Hepatocyte (in vitro differentiated cells): Measurements from ENCODE around the gene GHR. TPM values are rescaled to one million over a fixed set of nuclear protein-coding genes. Genes with fewer than 3 reads are reported as not detected.
A peak's percentile ranks its signal among the peaks of the same experiment; 100 is the strongest.

Source experiments
- DNase-seq: peaks from one replicate; pipeline ENCODE4 v3.0.0-alpha.2; 2016; ENCODE audit warnings: low spot score
- H2AFZ ChIP-seq: fragments of 200-600 bp; sonication (generic); 2 replicates; pipeline ENCODE4 v1.6.0; 2016; ENCODE audit warnings: antibody characterized with exemption, mild to moderate bottlenecking
- H3K27ac ChIP-seq: fragments of 200-600 bp; sonication (generic); 2 replicates; pipeline ENCODE4 v1.5.1; 2016; ENCODE audit warnings: mild to moderate bottlenecking
- H3K27me3 ChIP-seq: fragments of 200-600 bp; sonication (generic); 2 replicates; pipeline ENCODE4 v1.6.1; 2016
- H3K36me3 ChIP-seq: fragments of 200-600 bp; sonication (generic); replicated peaks from 2 replicates; pipeline ENCODE4 v1.5.1; 2016; ENCODE audit warnings: low read depth; ENCODE audit not compliant: insufficient read depth
- H3K4me1 ChIP-seq: fragments of 200-600 bp; sonication (generic); 2 replicates; pipeline ENCODE4 v1.5.1; 2016; ENCODE audit warnings: mild to moderate bottlenecking, moderate library complexity; ENCODE audit not compliant: insufficient read depth
- H3K4me2 ChIP-seq: fragments of 200-600 bp; sonication (generic); 2 replicates; pipeline ENCODE4 v1.6.0; 2016
- H3K4me3 ChIP-seq: fragments of 200-600 bp; sonication (generic); 2 replicates; pipeline ENCODE4 v1.5.1; 2016; ENCODE audit warnings: mild to moderate bottlenecking
- H3K79me2 ChIP-seq: fragments of 200-600 bp; sonication (generic); 2 replicates; pipeline ENCODE4 v1.6.0; 2017; ENCODE audit warnings: mild to moderate bottlenecking
- H3K9me2 ChIP-seq: fragments of 200-600 bp; sonication (generic); replicated peaks from 2 replicates; pipeline ENCODE4 v1.6.0; 2017; ENCODE audit warnings: mild to moderate bottlenecking; ENCODE audit not compliant: insufficient read depth
- H3K9me3 ChIP-seq: fragments of 200-600 bp; sonication (generic); 2 replicates; pipeline ENCODE4 v1.5.1; 2016; ENCODE audit warnings: low read depth, mild to moderate bottlenecking
- H4K20me1 ChIP-seq: fragments of 200-600 bp; sonication (generic); 2 replicates; pipeline ENCODE4 v1.6.0; 2016; ENCODE audit warnings: mild to moderate bottlenecking; ENCODE audit not compliant: insufficient read depth, poor library complexity, severe bottlenecking
- CTCF ChIP-seq: fragments of 200-600 bp; sonication (generic); IDR thresholded peaks from 2 replicates; pipeline ENCODE4 v1.5.1; 2016; ENCODE audit warnings: antibody characterized with exemption, mild to moderate bottlenecking; ENCODE audit not compliant: poor library complexity
- EZH2 ChIP-seq: fragments of 200-600 bp; sonication (generic); IDR thresholded peaks from 2 replicates; pipeline ENCODE4 v1.6.1; 2016; ENCODE audit warnings: antibody characterized with exemption, mild to moderate bottlenecking, borderline replicate concordance
- EZH2phosphoT487 ChIP-seq: fragments of 200-600 bp; sonication (generic); IDR thresholded peaks from one replicate; pipeline ENCODE4 v1.6.1; 2018; ENCODE audit warnings: antibody characterized with exemption, mild to moderate bottlenecking, low read depth, moderate library complexity; ENCODE audit not compliant: unreplicated experiment, severe bottlenecking
- WGBS: methylation state at CpG from one replicate; pipeline ENCODE4 v1.1.6; 2016; ENCODE audit warnings: low lambda C conversion rate; ENCODE audit errors: missing lambda C conversion rate; 5-methylcytosine and 5-hydroxymethylcytosine counted together
- polyA plus RNA-seq: library from polyadenylated mRNA; unstranded; fragments of >200 nt; fragmentation: Nextera tagmentation; extraction: Ambion mirVana; gene quantifications from 2 replicates; pipeline ENCODE4 v1.2.1, GENCODE V29; 2016
- total RNA-seq: library from RNA; depleted of rRNA; stranded (reverse); fragments of >200 nt; gene quantifications from 2 replicates; pipeline ENCODE4 v1.2.3, GENCODE V29; 2014

Gene GHR
- total and polyA plus RNA-seq, 2 experiments from 2014 or later = 14.4 to 24.3 TPM

GRCh38 chr5:42740920-42741319 is 317.7 kb downstream of the GHR start:
- 94% methylated on average over 1 of the region's 1 CpG for WGBS

GRCh38 chr5:42745426-42745825 is 322.2 kb downstream of the GHR start:
- WGBS = 29% methylated on average over 4 of the region's 4 CpGs
- no peaks in the 10 kb centered on the region for H3K27me3 ChIP-seq
- no peaks in the 10 kb centered on the region for H3K4me1 ChIP-seq
- no peak overlapping the region for H3K4me2 ChIP-seq
- H3K9me3 ChIP-seq = no peaks in the 10 kb centered on the region
- no peak overlapping the region for H2AFZ ChIP-seq
- no peaks in the 10 kb centered on the region for H3K36me3 ChIP-seq
- no peak overlapping the region for H3K27ac ChIP-seq
- TF ChIP-seq EZH2phosphoT487 (no peak), CTCF (peak; percentile 23)
- H3K79me2 ChIP-seq = no peaks in the 10 kb centered on the region
- no peak overlapping the region for H3K4me3 ChIP-seq
- H4K20me1 ChIP-seq = no peaks in the 10 kb centered on the region
- no peaks in the 10 kb centered on the region for H3K9me2 ChIP-seq
- no peak for DNase-seq

More at GRCh38 chr5:42740920-42741319, 317.7 kb downstream of the GHR start:
- Histone ChIP-seq H3K4me3 (no peak overlapping the region), H3K27me3 (no peaks in the 10 kb centered on the region), H3K36me3 (no peaks in the 10 kb centered on the region), H3K4me2 (no peak overlapping the region), H3K9me2 (no peaks in the 10 kb centered on the region), H2AFZ (no peak overlapping the region), H4K20me1 (no peaks in the 10 kb centered on the region), H3K27ac (no peak overlapping the region), H3K9me3 (no peaks in the 10 kb centered on the region), H3K79me2 (no peaks in the 10 kb centered on the region), H3K4me1 (no peaks in the 10 kb centered on the region)
- TF ChIP-seq EZH2phosphoT487 (no peak), CTCF (no peak), EZH2 (no peak)
- DNase-seq = no peak

GRCh38 chr5:42745856-42746255 is 322.6 kb downstream of the GHR start:
- Histone ChIP-seq H3K9me2 (no peaks in the 10 kb centered on the region), H3K27me3 (no peaks in the 10 kb centered on the region), H3K4me1 (no peaks in the 10 kb centered on the region), H4K20me1 (no peaks in the 10 kb centered on the region), H3K4me2 (no peak overlapping the region), H2AFZ (no peak overlapping the region), H3K9me3 (no peaks in the 10 kb centered on the region), H3K79me2 (no peaks in the 10 kb centered on the region), H3K27ac (no peak overlapping the region), H3K4me3 (no peak overlapping the region), H3K36me3 (no peaks in the 10 kb centered on the region)
- no peak for TF ChIP-seq EZH2phosphoT487
- TF ChIP-seq CTCF = no peak
- no peak for TF ChIP-seq EZH2
- no peak for DNase-seq
- 93% methylated on average over 3 of the region's 3 CpGs for WGBS

GRCh38 chr5:42749020-42749419 is 325.8 kb downstream of the GHR start:
- H3K9me3 ChIP-seq = no peaks in the 10 kb centered on the region
- no peak for DNase-seq
- no peak overlapping the region for H3K4me2 ChIP-seq
- H3K4me1 ChIP-seq = no peaks in the 10 kb centered on the region
- H3K9me2 ChIP-seq = no peaks in the 10 kb centered on the region
- no peaks in the 10 kb centered on the region for H4K20me1 ChIP-seq
- no peaks in the 10 kb centered on the region for H3K27me3 ChIP-seq
- H3K4me3 ChIP-seq = no peak overlapping the region
- no peak overlapping the region for H3K27ac ChIP-seq
- H3K79me2 ChIP-seq = no peaks in the 10 kb centered on the region
- TF ChIP-seq EZH2 (no peak), EZH2phosphoT487 (no peak), CTCF (no peak)
- no peaks in the 10 kb centered on the region for H3K36me3 ChIP-seq
- no peak overlapping the region for H2AFZ ChIP-seq
